Liver (tissue), 9 donors: Measurements from ENCODE around the gene KRTAP4-3. TPM values are rescaled to one million over a fixed set of nuclear protein-coding genes. Genes with fewer than 3 reads are reported as not detected.

Experiments used
- DNase-seq: peaks from one replicate; pipeline ENCODE4 v3.0.0-alpha.2; 2017; ENCODE audit warnings: low spot score
- H3K27ac ChIP-seq, 2 donors: one replicate each; pipeline ENCODE4 v1.7.0; 2013; ENCODE audit warnings: inconsistent platforms in 2 of 2, low read length in 2 of 2, control low read depth in 1 of 2, low read depth in 1 of 2, mild to moderate bottlenecking in 1 of 2
- H3K27me3 ChIP-seq, 4 donors: one replicate each; pipeline versions ENCODE4 v1.6.1 to v1.7.0; 2013; ENCODE audit warnings: low read length in 3 of 4, inconsistent platforms in 1 of 4, mild to moderate bottlenecking in 1 of 4, moderate library complexity in 1 of 4; ENCODE audit not compliant: control insufficient read depth in 4 of 4, insufficient read depth in 4 of 4
- H3K36me3 ChIP-seq, 4 donors: one replicate each; pipeline versions ENCODE4 v1.6.1 to v1.7.0; 2013; ENCODE audit warnings: low read length in 3 of 4, mild to moderate bottlenecking in 3 of 4, low read depth in 1 of 4, moderate library complexity in 1 of 4; ENCODE audit not compliant: control insufficient read depth in 4 of 4, insufficient read depth in 3 of 4
- H3K4me1 ChIP-seq, 4 donors: one replicate each; pipeline versions ENCODE4 v1.6.1 to v1.7.0; 2013; ENCODE audit warnings: low read length in 3 of 4, mild to moderate bottlenecking in 3 of 4, moderate library complexity in 1 of 4; ENCODE audit not compliant: control insufficient read depth in 4 of 4, insufficient read depth in 4 of 4
- H3K4me3 ChIP-seq, 3 donors: one replicate each; pipeline versions ENCODE4 v1.6.1 to v1.7.0; 2013; ENCODE audit warnings: low read length in 3 of 3, control low read depth in 1 of 3, low read depth in 1 of 3, mild to moderate bottlenecking in 1 of 3
- H3K9ac ChIP-seq, 2 donors: one replicate each; pipeline ENCODE4 v1.7.0; 2013; ENCODE audit warnings: low read length in 2 of 2, mild to moderate bottlenecking in 2 of 2, moderate library complexity in 2 of 2, control low read depth in 1 of 2, low read depth in 1 of 2
- H3K9me3 ChIP-seq, 4 donors: one replicate each; pipeline versions ENCODE4 v1.6.1 to v1.7.0; 2013; ENCODE audit warnings: low read length in 3 of 4; ENCODE audit not compliant: control insufficient read depth in 4 of 4
- ATF3 ChIP-seq: IDR thresholded peaks from 2 replicates; pipeline ENCODE4 v1.6.1; 2016; ENCODE audit warnings: antibody characterized with exemption
- CTCF ChIP-seq: fragments of 150-350 bp; IDR thresholded peaks from 2 replicates; pipeline ENCODE4 v1.5.1; 2017; ENCODE audit warnings: improper control_type of control experiment, low read depth, low read length; ENCODE audit not compliant: missing input control
- EGR1 ChIP-seq, 2 donors: IDR thresholded peaks; 2 replicates each; pipeline ENCODE4 v1.6.1; 2016 to 2018; ENCODE audit warnings: antibody characterized with exemption in 2 of 2, low read depth in 2 of 2
- FOXA1 ChIP-seq: IDR thresholded peaks from 2 replicates; pipeline ENCODE4 v1.6.1; 2016; ENCODE audit warnings: antibody characterized with exemption
- FOXA2 ChIP-seq: IDR thresholded peaks from 2 replicates; pipeline ENCODE4 v1.6.1; 2016; ENCODE audit warnings: antibody characterized with exemption
- GABPA ChIP-seq, 2 donors: IDR thresholded peaks in 1 of 2; conservative IDR thresholded peaks in 1 of 2; 2 replicates each; pipeline ENCODE4 v1.6.1; 2016; ENCODE audit warnings: antibody characterized with exemption in 2 of 2, mild to moderate bottlenecking in 1 of 2, moderate library complexity in 1 of 2
- HNF4A ChIP-seq, 2 donors: conservative IDR thresholded peaks; 2 replicates each; pipeline ENCODE4 v1.6.1; 2016; ENCODE audit warnings: antibody characterized with exemption in 2 of 2, mild to moderate bottlenecking in 2 of 2
- HNF4G ChIP-seq: IDR thresholded peaks from 2 replicates; pipeline ENCODE4 v1.6.1; 2016; ENCODE audit warnings: antibody characterized with exemption
- JUND ChIP-seq, 2 donors: IDR thresholded peaks; 2 replicates each; pipeline ENCODE4 v1.6.1; 2016; ENCODE audit warnings: antibody characterized with exemption in 2 of 2
- MAX ChIP-seq: IDR thresholded peaks from 2 replicates; pipeline ENCODE4 v1.6.1; 2016; ENCODE audit warnings: antibody characterized with exemption
- NR2F2 ChIP-seq: IDR thresholded peaks from 2 replicates; pipeline ENCODE4 v1.6.1; 2016; ENCODE audit warnings: antibody characterized with exemption
- REST ChIP-seq: IDR thresholded peaks from 2 replicates; pipeline ENCODE4 v1.6.1; 2016; ENCODE audit warnings: antibody characterized with exemption, mild to moderate bottlenecking
- SP1 ChIP-seq: IDR thresholded peaks from 2 replicates; pipeline ENCODE4 v1.6.1; 2018; ENCODE audit warnings: antibody characterized with exemption, mild to moderate bottlenecking
- TAF1 ChIP-seq: conservative IDR thresholded peaks from 2 replicates; pipeline ENCODE4 v1.6.1; 2016; ENCODE audit warnings: antibody characterized with exemption, mild to moderate bottlenecking
- YY1 ChIP-seq: IDR thresholded peaks from 2 replicates; pipeline ENCODE4 v1.6.1; 2016; ENCODE audit warnings: antibody characterized with exemption, mild to moderate bottlenecking
- ZBTB33 ChIP-seq: IDR thresholded peaks from 2 replicates; pipeline ENCODE4 v1.6.1; 2016; ENCODE audit warnings: antibody characterized with exemption
- WGBS: extraction: QIAGEN DNeasy Blood & Tissue Kit; methylation state at CpG from one replicate; pipeline ENCODE4 v1.1.7; 2013; 5-methylcytosine and 5-hydroxymethylcytosine counted together
- polyA plus RNA-seq, 2 donors: library from polyadenylated mRNA; stranded (reverse) in 1 of 2; unstranded in 1 of 2; fragments of 200-250 nt in 1 of 2; fragments of >200 nt in 1 of 2; fragmentation: Nextera tagmentation in 1 of 2; extraction: Ambion mirVana in 1 of 2; gene quantifications; one replicate each; pipeline versions ENCODE4 v1.2.1 to v1.2.3, GENCODE V29; 2013 to 2015
- total RNA-seq, 2 donors: library from RNA; depleted of rRNA; stranded (reverse); fragments of >200 nt; gene quantifications; one replicate each; pipeline ENCODE4 v1.2.3, GENCODE V29; 2014
- donor health status: healthy.
- donor health status: healthy.
- donor health status: healthy.
- donor health status: healthy.
- donor health status: healthy.

The KRTAP4-3 gene
- total and polyA plus RNA-seq, 4 donors: not detected

- no peak for DNase-seq
- 84% methylated on average over 1 of the region's 1 CpG for WGBS
Measured at GRCh38 chr17:41144846-41145245, 23.2 kb downstream of the KRTAP4-3 start.

GRCh38 chr17:41141361-41141760 lies 26.7 kb downstream of the KRTAP4-3 start:
- H3K27me3 ChIP-seq: peaks cover 0 to 4% (median under 1%) of the 10 kb centered on the region in 4 donors
- H3K9me3 ChIP-seq: peaks cover 5 to 27% (median 11%) of the 10 kb centered on the region in 4 donors
- H3K9ac ChIP-seq: no peak overlapping the region
- no peak overlapping the region for H3K27ac ChIP-seq
- H3K4me1 ChIP-seq: no peaks in the 10 kb centered on the region
- H3K36me3 ChIP-seq: no peaks in the 10 kb centered on the region
- H3K4me3 ChIP-seq: no peak overlapping the region
- no peak for DNase-seq
- no peak for TF ChIP-seq EGR1 (IDR thresholded peaks at IDR 0.05; ENCODE audit: low read depth in 2 of 2)
- TF ChIP-seq MAX: no peak
- no peak for TF ChIP-seq ATF3
- no peak for TF ChIP-seq NR2F2
- TF ChIP-seq ZBTB33: no peak
- TF ChIP-seq CTCF: no peak
- no peak for TF ChIP-seq HNF4A (conservative IDR thresholded peaks at IDR 0.05)

More at GRCh38 chr17:41144846-41145245, 23.2 kb downstream of the KRTAP4-3 start:
- Histone ChIP-seq H3K27me3 (peaks cover 0 to 3% (median 0%) of the 10 kb centered on the region in 4 donors), H3K36me3 (no peaks in the 10 kb centered on the region), H3K4me3 (no peak overlapping the region), H3K9ac (no peak overlapping the region), H3K9me3 (peaks cover 5 to 27% (median 9%) of the 10 kb centered on the region in 4 donors), H3K4me1 (no peaks in the 10 kb centered on the region), H3K27ac (no peak overlapping the region)
- TF ChIP-seq FOXA2 (no peak), TAF1 (no peak), SP1 (no peak), MAX (no peak), CTCF (no peak), FOXA1 (no peak), JUND (IDR thresholded peaks at IDR 0.05) (no peak), YY1 (no peak), REST (no peak), NR2F2 (no peak), EGR1 (IDR thresholded peaks at IDR 0.05; ENCODE audit: low read depth in 2 of 2) (no peak), GABPA (IDR thresholded peaks at IDR 0.05 in 1 of 2, conservative IDR thresholded peaks at IDR 0.05 in 1 of 2) (no peak), ATF3 (no peak), HNF4G (no peak)
